ENCODE data around the gene SLC7A5. TPM values are rescaled to one million over a fixed set of nuclear protein-coding genes. Genes with fewer than 3 reads are reported as not detected.
"Not testable (repeated sequence)": the region's sequence is repeated elsewhere in the genome, so short reads cannot be mapped to it uniquely, and the experiment has no call there.

Gene SLC7A5
- 33.2 and 37.4 TPM in 2 replicates for total RNA-seq (2012; rRNA removed)

DNA sequence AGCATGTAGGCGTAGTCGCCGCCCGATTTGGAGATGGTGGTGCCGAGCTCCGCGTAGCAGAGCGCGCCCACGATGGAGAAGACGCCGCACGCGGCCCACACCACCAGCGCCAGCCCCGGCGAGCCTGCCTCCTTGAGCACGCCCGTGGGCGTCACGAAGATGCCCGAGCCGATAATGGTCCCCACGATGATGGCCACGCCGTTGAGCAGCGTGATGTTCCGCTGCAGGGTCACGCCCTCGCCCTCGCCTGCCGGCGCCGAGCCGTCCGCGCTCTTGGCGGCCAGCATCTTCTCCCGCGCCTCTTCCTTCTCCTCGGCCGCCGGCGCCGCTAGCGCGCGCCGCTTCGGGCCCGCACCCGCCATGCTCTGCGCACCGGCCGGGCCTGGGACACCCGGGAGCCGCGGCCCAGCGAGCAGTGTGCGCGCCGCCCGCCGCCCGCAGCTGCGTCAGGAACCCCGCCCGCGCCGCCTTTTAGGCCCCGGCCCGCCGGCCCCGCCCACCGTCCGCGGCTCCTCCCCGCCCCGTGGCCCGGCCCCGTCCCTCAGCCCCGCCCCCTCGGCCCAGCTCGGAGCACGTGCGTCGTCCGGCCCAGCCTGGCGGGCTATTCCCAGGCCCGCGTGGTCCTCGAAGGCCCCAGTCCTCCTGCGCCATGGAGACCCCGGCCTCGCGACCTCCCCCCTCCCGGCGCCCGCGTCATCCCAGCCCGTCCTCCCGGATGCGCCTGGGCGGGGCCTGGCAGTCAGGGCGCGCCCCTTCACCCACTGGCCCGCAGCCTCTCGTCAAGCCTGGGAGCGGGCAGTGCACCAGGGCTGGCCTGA lies at the start of gene SLC7A5:
TSS of gene SLC7A5 (minus strand) at position 447 of the 818 bp plus-strand sequence. CDS start at position 362, 85 bp downstream.
- H3K9me3 ChIP-seq (replicated peaks; ENCODE audit: low read length); H3K27me3 ChIP-seq (ENCODE audit: control insufficient read depth, insufficient read depth, low read length); H3K36me3 ChIP-seq (ENCODE audit: insufficient read depth, low read length): not testable (repeated sequence)
- Histone ChIP-seq H3K4me3 (ENCODE audit: low read length) (peak within 1 kb of the TSS; percentile 81), H3K4me2 (ENCODE audit: low read length) (peak within 1 kb of the TSS; percentile 88), H3K9ac (ENCODE audit: low read depth, low read length) (peak within 1 kb of the TSS; percentile 88), H3K4me1 (ENCODE audit: control insufficient read depth, insufficient read depth, low read length) (peaks cover 49% of the 10 kb centered on the region)

GRCh38 chr16:87918338-87918737 lies 49.0 kb upstream of the SLC7A5 start:
- Histone ChIP-seq H3K36me3 (ENCODE audit: insufficient read depth, low read length) (no peaks in the 10 kb centered on the region), H3K9me3 (replicated peaks; ENCODE audit: low read length) (no peaks in the 10 kb centered on the region), H3K4me1 (ENCODE audit: control insufficient read depth, insufficient read depth, low read length) (peaks cover 12% of the 10 kb centered on the region), H3K4me2 (ENCODE audit: low read length) (peak overlapping the region; percentile 84), H3K9ac (ENCODE audit: low read depth, low read length) (peak overlapping the region; percentile 51), H3K27me3 (ENCODE audit: control insufficient read depth, insufficient read depth, low read length) (peaks cover 22% of the 10 kb centered on the region), H3K4me3 (ENCODE audit: low read length) (peak overlapping the region; percentile 62)

DNA sequence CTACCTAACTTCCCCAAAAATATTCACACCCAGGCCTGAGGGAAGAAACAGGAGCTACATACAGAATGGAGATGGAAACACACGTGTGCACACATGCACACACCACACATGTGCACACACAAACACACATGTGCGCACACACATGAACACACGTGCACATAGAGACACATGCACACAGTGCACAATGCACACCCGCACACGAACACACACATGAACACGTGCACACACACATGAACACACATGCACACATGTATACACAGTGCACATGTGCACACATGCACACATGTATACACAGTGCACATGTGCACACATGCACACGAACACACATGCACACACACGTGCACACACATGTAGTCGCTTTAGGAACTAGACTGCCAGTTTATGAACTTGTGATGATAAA lies 48.2 kb upstream of the SLC7A5 start:
- H3K4me1 ChIP-seq (ENCODE audit: control insufficient read depth, insufficient read depth, low read length): peaks cover 12% of the 10 kb centered on the region

DNA sequence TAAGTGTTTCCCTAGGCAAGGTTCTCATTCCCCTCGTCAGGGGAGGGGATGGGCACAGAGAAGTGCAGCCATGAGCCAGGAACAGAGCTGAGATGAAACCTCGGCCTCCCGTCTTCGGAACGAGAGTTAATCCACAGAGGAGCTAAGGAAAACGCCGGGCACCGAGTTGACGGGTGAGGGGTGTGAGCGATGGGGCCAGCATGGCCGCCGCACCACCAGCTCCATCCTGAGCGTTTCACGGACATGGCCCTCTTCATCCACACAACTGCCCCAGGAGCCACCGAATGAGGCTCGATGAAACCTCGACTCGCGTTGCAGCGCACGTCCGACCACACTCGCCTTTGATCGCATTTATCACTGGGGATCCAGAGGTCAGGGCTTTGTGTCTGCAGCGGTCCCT lies 45.5 kb upstream of the SLC7A5 start:
- Histone ChIP-seq H3K9ac (ENCODE audit: low read depth, low read length) (no peak overlapping the region), H3K9me3 (replicated peaks; ENCODE audit: low read length) (no peaks in the 10 kb centered on the region), H3K4me3 (ENCODE audit: low read length) (no peak overlapping the region), H3K4me1 (ENCODE audit: control insufficient read depth, insufficient read depth, low read length) (peaks cover 19% of the 10 kb centered on the region), H3K36me3 (ENCODE audit: insufficient read depth, low read length) (no peaks in the 10 kb centered on the region), H3K27me3 (ENCODE audit: control insufficient read depth, insufficient read depth, low read length) (peaks cover 20% of the 10 kb centered on the region), H3K4me2 (ENCODE audit: low read length) (no peak overlapping the region)

More for the DNA sequence above, 48.2 kb upstream of the SLC7A5 start:
- no peak overlapping the region for H3K4me2 ChIP-seq (ENCODE audit: low read length)
- H3K36me3 ChIP-seq (ENCODE audit: insufficient read depth, low read length): no peaks in the 10 kb centered on the region
- H3K9me3 ChIP-seq (replicated peaks; ENCODE audit: low read length): no peaks in the 10 kb centered on the region
- no peak overlapping the region for H3K4me3 ChIP-seq (ENCODE audit: low read length)
- no peak overlapping the region for H3K9ac ChIP-seq (ENCODE audit: low read depth, low read length)
- peaks cover 16% of the 10 kb centered on the region for H3K27me3 ChIP-seq (ENCODE audit: control insufficient read depth, insufficient read depth, low read length)

GRCh38 chr16:87914021-87914725 lies 44.9 kb upstream of the SLC7A5 start:
- H3K36me3 ChIP-seq (ENCODE audit: insufficient read depth, low read length); H3K9ac ChIP-seq (ENCODE audit: low read depth, low read length); H3K9me3 ChIP-seq (replicated peaks; ENCODE audit: low read length); H3K4me2 ChIP-seq (ENCODE audit: low read length); H3K4me3 ChIP-seq (ENCODE audit: low read length): not testable (repeated sequence)
- peaks cover 20% of the 10 kb centered on the region for H3K27me3 ChIP-seq (ENCODE audit: control insufficient read depth, insufficient read depth, low read length)
- H3K4me1 ChIP-seq (ENCODE audit: control insufficient read depth, insufficient read depth, low read length): peaks cover 19% of the 10 kb centered on the region

- H3K27me3 ChIP-seq (ENCODE audit: control insufficient read depth, insufficient read depth, low read length): peaks cover 25% of the 10 kb centered on the region
- H3K9ac ChIP-seq (ENCODE audit: low read depth, low read length): not testable (repeated sequence)
Observed at GRCh38 chr16:87912691-87913090, 43.4 kb upstream of the SLC7A5 start.

GRCh38 chr16:87911106-87911763 lies 41.9 kb upstream of the SLC7A5 start:
- not testable (repeated sequence) for H3K9me3 ChIP-seq (replicated peaks; ENCODE audit: low read length); H3K4me3 ChIP-seq (ENCODE audit: low read length); H3K4me1 ChIP-seq (ENCODE audit: control insufficient read depth, insufficient read depth, low read length); H3K36me3 ChIP-seq (ENCODE audit: insufficient read depth, low read length)
- peak overlapping the region; percentile 48 for H3K4me2 ChIP-seq (ENCODE audit: low read length)
- H3K27me3 ChIP-seq (ENCODE audit: control insufficient read depth, insufficient read depth, low read length): peaks cover 25% of the 10 kb centered on the region
- H3K9ac ChIP-seq (ENCODE audit: low read depth, low read length): peak overlapping the region; percentile 47

More at GRCh38 chr16:87912691-87913090, 43.4 kb upstream of the SLC7A5 start:
- H3K36me3 ChIP-seq (ENCODE audit: insufficient read depth, low read length); H3K4me3 ChIP-seq (ENCODE audit: low read length); H3K4me1 ChIP-seq (ENCODE audit: control insufficient read depth, insufficient read depth, low read length); H3K9me3 ChIP-seq (replicated peaks; ENCODE audit: low read length); H3K4me2 ChIP-seq (ENCODE audit: low read length): not testable (repeated sequence)

GRCh38 chr16:87909203-87909935 lies 40.1 kb upstream of the SLC7A5 start:
- not testable (repeated sequence) for H3K4me1 ChIP-seq (ENCODE audit: control insufficient read depth, insufficient read depth, low read length); H3K9ac ChIP-seq (ENCODE audit: low read depth, low read length); H3K4me2 ChIP-seq (ENCODE audit: low read length); H3K9me3 ChIP-seq (replicated peaks; ENCODE audit: low read length); H3K4me3 ChIP-seq (ENCODE audit: low read length); H3K36me3 ChIP-seq (ENCODE audit: insufficient read depth, low read length)
- H3K27me3 ChIP-seq (ENCODE audit: control insufficient read depth, insufficient read depth, low read length): peaks cover 28% of the 10 kb centered on the region

DNA sequence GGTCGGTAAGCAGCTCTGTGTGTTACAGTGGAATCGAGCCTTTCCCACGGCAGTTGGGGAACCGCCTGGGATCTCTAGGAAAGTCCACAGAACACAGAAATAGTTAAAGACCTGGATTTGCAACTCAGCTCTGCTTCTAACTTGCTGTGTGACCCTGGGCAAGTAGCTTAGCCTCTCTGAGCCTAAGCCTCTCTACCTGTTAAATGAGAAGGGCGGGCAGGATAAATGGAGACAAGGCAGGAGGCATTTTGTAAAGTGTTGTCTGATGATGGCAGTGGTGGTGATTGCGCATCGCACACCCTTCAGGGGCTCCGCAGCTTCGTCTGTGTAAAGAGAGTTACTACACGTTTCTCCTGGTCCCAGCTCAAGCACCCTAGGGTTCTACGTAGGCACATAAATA lies 38.8 kb upstream of the SLC7A5 start:
- not testable (repeated sequence) for H3K4me1 ChIP-seq (ENCODE audit: control insufficient read depth, insufficient read depth, low read length); H3K9ac ChIP-seq (ENCODE audit: low read depth, low read length); H3K4me2 ChIP-seq (ENCODE audit: low read length); H3K9me3 ChIP-seq (replicated peaks; ENCODE audit: low read length); H3K4me3 ChIP-seq (ENCODE audit: low read length); H3K36me3 ChIP-seq (ENCODE audit: insufficient read depth, low read length)
- peaks cover 20% of the 10 kb centered on the region for H3K27me3 ChIP-seq (ENCODE audit: control insufficient read depth, insufficient read depth, low read length)

DNA sequence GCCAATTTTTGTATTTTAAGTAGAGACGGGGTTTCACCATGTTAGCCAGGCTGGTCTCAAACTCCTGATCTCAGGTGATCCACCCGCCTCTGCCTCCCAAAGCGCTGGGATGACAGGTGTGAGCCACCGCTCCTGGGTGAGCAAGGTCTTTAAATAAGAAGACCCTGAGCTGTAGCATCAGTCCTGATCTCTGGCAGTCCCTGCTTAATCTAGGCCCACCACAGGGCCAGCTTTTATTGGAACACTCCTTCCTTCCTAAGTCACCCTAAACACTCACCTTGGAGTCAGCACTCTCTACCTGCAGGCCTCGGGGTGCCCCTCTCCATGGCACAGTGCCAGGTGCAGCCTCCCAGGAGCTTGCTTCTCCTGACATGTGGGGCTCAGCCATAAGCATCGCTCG lies 36.2 kb upstream of the SLC7A5 start:
- H3K9ac ChIP-seq (ENCODE audit: low read depth, low read length); H3K4me3 ChIP-seq (ENCODE audit: low read length); H3K9me3 ChIP-seq (replicated peaks; ENCODE audit: low read length); H3K4me2 ChIP-seq (ENCODE audit: low read length); H3K36me3 ChIP-seq (ENCODE audit: insufficient read depth, low read length); H3K4me1 ChIP-seq (ENCODE audit: control insufficient read depth, insufficient read depth, low read length): not testable (repeated sequence)
- H3K27me3 ChIP-seq (ENCODE audit: control insufficient read depth, insufficient read depth, low read length): peaks cover 12% of the 10 kb centered on the region

DNA sequence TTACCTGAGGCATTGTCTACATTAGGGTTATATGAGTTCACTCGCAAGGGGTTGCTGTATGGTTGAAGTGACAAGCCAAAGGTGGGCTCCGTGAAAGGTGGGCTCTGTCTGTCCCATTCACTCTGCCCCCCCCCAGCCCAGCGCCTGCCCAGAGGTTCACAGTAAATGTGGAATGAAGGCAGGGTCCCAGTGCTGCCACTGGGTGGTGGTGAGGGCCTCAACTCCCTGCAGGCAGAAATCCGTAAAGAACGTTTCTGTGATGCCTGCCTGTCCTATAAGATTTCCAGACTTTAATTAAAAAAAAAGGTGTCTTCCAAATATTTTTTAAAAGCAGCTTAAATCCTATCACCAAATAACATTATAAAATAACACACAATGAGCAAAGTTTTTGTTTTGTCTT lies 35.7 kb upstream of the SLC7A5 start:
- peaks cover 15% of the 10 kb centered on the region for H3K27me3 ChIP-seq (ENCODE audit: control insufficient read depth, insufficient read depth, low read length)
- not testable (repeated sequence) for H3K4me2 ChIP-seq (ENCODE audit: low read length); H3K9me3 ChIP-seq (replicated peaks; ENCODE audit: low read length); H3K4me3 ChIP-seq (ENCODE audit: low read length); H3K9ac ChIP-seq (ENCODE audit: low read depth, low read length); H3K36me3 ChIP-seq (ENCODE audit: insufficient read depth, low read length); H3K4me1 ChIP-seq (ENCODE audit: control insufficient read depth, insufficient read depth, low read length)
